Breast epithelium (tissue), 4 donors: Measurements from ENCODE around the gene FBXO7. TPM values are rescaled to one million over a fixed set of nuclear protein-coding genes. Genes with fewer than 3 reads are reported as not detected.

Experiments used
- DNase-seq, 2 donors: peaks; one replicate each; pipeline ENCODE4 v3.0.0-alpha.2; 2019; ENCODE audit warnings: low spot score in 2 of 2
- H3K27ac ChIP-seq, 2 donors: fragments of 200-600 bp; sonication (generic) in 1 of 2; one replicate each; pipeline ENCODE4 v1.5.1; 2016 to 2019; ENCODE audit warnings: mild to moderate bottlenecking in 1 of 2
- H3K27me3 ChIP-seq, 2 donors: fragments of 200-600 bp; sonication (generic) in 1 of 2; one replicate each; pipeline versions ENCODE4 v1.5.1 to v1.6.0; 2017 to 2019; ENCODE audit warnings: control low read depth in 1 of 2, mild to moderate bottlenecking in 1 of 2
- H3K36me3 ChIP-seq: fragments of 200-600 bp; one replicate; pipeline ENCODE4 v1.5.1; 2019
- H3K4me1 ChIP-seq, 2 donors: fragments of 200-600 bp; sonication (generic); one replicate each; pipeline ENCODE4 v1.5.1; 2016 to 2019; ENCODE audit warnings: control low read depth in 1 of 2
- H3K4me3 ChIP-seq, 3 donors: fragments of 200-600 bp; sonication (generic); 1 replicate in 2 of 3; 2 replicates in 1 of 3; pipeline ENCODE4 v1.5.1; 2016 to 2019; ENCODE audit warnings: mild to moderate bottlenecking in 3 of 3, moderate library complexity in 2 of 3
- H3K9me3 ChIP-seq, 2 donors: fragments of 200-600 bp; sonication (generic) in 1 of 2; one replicate each; pipeline ENCODE4 v1.5.1; 2016 to 2019; ENCODE audit warnings: control low read depth in 1 of 2
- CTCF ChIP-seq, 3 donors: fragments of 450-650 bp; IDR thresholded peaks; one replicate each; pipeline ENCODE4 v1.5.1; 2016 to 2017; ENCODE audit warnings: antibody characterized with exemption in 3 of 3, mild to moderate bottlenecking in 3 of 3, moderate library complexity in 3 of 3
- POLR2A ChIP-seq: fragments of 450-650 bp; IDR thresholded peaks from one replicate; pipeline ENCODE4 v1.6.1; 2016; ENCODE audit warnings: antibody characterized with exemption, mild to moderate bottlenecking, moderate library complexity
- POLR2AphosphoS5 ChIP-seq, 3 donors: sonication (generic); formaldehyde crosslinking; IDR thresholded peaks; one replicate each; pipeline ENCODE4 v1.6.1; 2017; ENCODE audit warnings: antibody characterized with exemption in 3 of 3
- intact Hi-C: fragments of 100-400 bp; cut with DNase I; formaldehyde crosslinking; loops from one replicate; pipeline ENCODE4 v1.15.1; 2023; ENCODE audit warnings: low total_unique reads
- total RNA-seq, 3 donors: library from RNA; depleted of rRNA; stranded (reverse); fragments of >200 nt; gene quantifications; one replicate each; pipeline ENCODE4 v1.1.0, GENCODE V29; 2016

FBXO7 gene
- total RNA-seq, 3 donors from 2014 or later, result 73.7 to 119 (median 107) TPM

GRCh38 chr22:32534252-32535235 lies 59.9 kb downstream of the FBXO7 start:
- no peak for DNase-seq
- intact Hi-C loops, result loop anchor here (10.0 kb wide), 3 partner anchors 100 to 460 kb away; no protein-coding TSS in a partner anchor
- no peak overlapping the region for H3K4me3 ChIP-seq

GRCh38 chr22:32535531-32536190 lies 61.0 kb downstream of the FBXO7 start:
- no peaks in the 10 kb centered on the region for H3K36me3 ChIP-seq
- DNase-seq, result no peak
- TF ChIP-seq POLR2A (no peak), CTCF (IDR thresholded peaks at IDR 0.05) (no peak), POLR2AphosphoS5 (IDR thresholded peaks at IDR 0.05) (no peak)
- H3K27me3 ChIP-seq, result no peaks in the 10 kb centered on the region
- intact Hi-C loops, result loop anchor here (10.0 kb wide), 3 partner anchors 99 to 459 kb away; no protein-coding TSS in a partner anchor
- no peak overlapping the region for H3K4me3 ChIP-seq
- no peaks in the 10 kb centered on the region for H3K9me3 ChIP-seq
- peaks cover 10 to 16% of the 10 kb centered on the region in 2 donors for H3K4me1 ChIP-seq
- H3K27ac ChIP-seq, result peak overlapping the region; percentile 73 to 93

More at GRCh38 chr22:32534252-32535235, 59.9 kb downstream of the FBXO7 start:
- Histone ChIP-seq H3K36me3 (no peaks in the 10 kb centered on the region), H3K27me3 (no peaks in the 10 kb centered on the region), H3K27ac (peak overlapping the region; percentile 73 to 93), H3K4me1 (peaks cover 10 to 17% of the 10 kb centered on the region in 2 donors), H3K9me3 (no peaks in the 10 kb centered on the region)
- TF ChIP-seq POLR2AphosphoS5 (IDR thresholded peaks at IDR 0.05) (peak in 1 of 3 donors; percentile 10), POLR2A (no peak)

- Histone ChIP-seq H3K36me3 (no peaks in the 10 kb centered on the region), H3K9me3 (no peaks in the 10 kb centered on the region), H3K4me1 (peaks cover 10 to 16% of the 10 kb centered on the region in 2 donors), H3K27me3 (no peaks in the 10 kb centered on the region), H3K4me3 (no peak overlapping the region), H3K27ac (no peak overlapping the region)
- TF ChIP-seq POLR2A (no peak), CTCF (IDR thresholded peaks at IDR 0.05) (no peak), POLR2AphosphoS5 (IDR thresholded peaks at IDR 0.05) (no peak)
- intact Hi-C loops, result loop anchor here (10.0 kb wide), 3 partner anchors 98 to 458 kb away; no protein-coding TSS in a partner anchor
- no peak for DNase-seq
Measured at GRCh38 chr22:32536352-32536751, 61.7 kb downstream of the FBXO7 start.

- no peak for DNase-seq
- peak overlapping the region in 1 of 2 donors; percentile 52 for H3K27ac ChIP-seq
- TF ChIP-seq POLR2A (no peak), POLR2AphosphoS5 (IDR thresholded peaks at IDR 0.05) (no peak), CTCF (IDR thresholded peaks at IDR 0.05) (no peak)
- no peaks in the 10 kb centered on the region for H3K36me3 ChIP-seq
- no peak overlapping the region for H3K4me3 ChIP-seq
- no peaks in the 10 kb centered on the region for H3K4me1 ChIP-seq
- H3K27me3 ChIP-seq, result no peaks in the 10 kb centered on the region
- intact Hi-C loops, result loop anchor here (10.0 kb wide), 3 partner anchors 96 to 456 kb away; no protein-coding TSS in a partner anchor
- no peaks in the 10 kb centered on the region for H3K9me3 ChIP-seq
Measured at GRCh38 chr22:32538521-32538920, 63.9 kb downstream of the FBXO7 start.

GRCh38 chr22:32539631-32540421 lies 65.2 kb downstream of the FBXO7 start:
- Histone ChIP-seq H3K4me1 (no peaks in the 10 kb centered on the region), H3K9me3 (no peaks in the 10 kb centered on the region), H3K27me3 (no peaks in the 10 kb centered on the region), H3K4me3 (no peak overlapping the region), H3K36me3 (no peaks in the 10 kb centered on the region), H3K27ac (peak overlapping the region in 1 of 2 donors; percentile 58)
- intact Hi-C loops, result loop anchor here (10.0 kb wide), 3 partner anchors 95 to 455 kb away; no protein-coding TSS in a partner anchor
- DNase-seq, result peak in 1 of 2 donors; percentile 12
- TF ChIP-seq CTCF (IDR thresholded peaks at IDR 0.05) (no peak), POLR2AphosphoS5 (IDR thresholded peaks at IDR 0.05) (no peak), POLR2A (no peak)
